GF-D8 (cell line): Measurements from ENCODE around the gene SCAMP5.

Source experiments
- DNase-seq: peaks from one replicate; lab custom pipeline; 2025; lab: John Stamatoyannopoulos, UW

Gene SCAMP5

DNA sequence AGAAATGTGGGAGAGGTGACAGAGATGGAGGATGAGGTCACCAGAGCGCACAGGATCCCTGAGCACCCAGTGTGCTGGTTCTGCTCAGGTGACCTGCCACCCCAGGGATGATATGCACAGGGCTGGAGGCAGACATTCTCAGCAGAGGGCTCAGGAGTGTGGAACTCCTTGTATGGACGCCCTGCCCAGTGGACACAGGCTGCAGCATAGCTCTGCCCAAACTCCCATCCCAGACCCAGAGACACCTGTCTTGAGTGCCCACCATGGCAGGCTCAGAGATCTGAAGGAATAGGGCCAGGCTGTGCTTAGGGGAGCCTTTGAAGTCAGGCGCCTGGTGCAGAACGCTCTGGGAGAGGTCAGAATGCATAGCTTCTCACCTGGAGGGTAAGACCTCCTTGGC is 75.3 kb downstream of the SCAMP5 start:
- DNase-seq, result no peak
